DOHH2 (cell line): ENCODE measurements around the gene IBA57.

Source experiments
- CTCF ChIP-seq: fragments of 200-600 bp; sonication (generic); IDR thresholded peaks from one replicate; pipeline ENCODE4 v1.5.1; 2014; ENCODE audit warnings: antibody characterized with exemption, mild to moderate bottlenecking, low read depth, low read length; ENCODE audit not compliant: poor library complexity, severe bottlenecking
- EZH2phosphoT487 ChIP-seq: fragments of 200-600 bp; sonication (generic); IDR thresholded peaks from 2 replicates; pipeline ENCODE4 v1.6.1; 2017; ENCODE audit warnings: borderline replicate concordance, mild to moderate bottlenecking, antibody characterized with exemption, low read length, moderate library complexity, mixed read lengths

DNA sequence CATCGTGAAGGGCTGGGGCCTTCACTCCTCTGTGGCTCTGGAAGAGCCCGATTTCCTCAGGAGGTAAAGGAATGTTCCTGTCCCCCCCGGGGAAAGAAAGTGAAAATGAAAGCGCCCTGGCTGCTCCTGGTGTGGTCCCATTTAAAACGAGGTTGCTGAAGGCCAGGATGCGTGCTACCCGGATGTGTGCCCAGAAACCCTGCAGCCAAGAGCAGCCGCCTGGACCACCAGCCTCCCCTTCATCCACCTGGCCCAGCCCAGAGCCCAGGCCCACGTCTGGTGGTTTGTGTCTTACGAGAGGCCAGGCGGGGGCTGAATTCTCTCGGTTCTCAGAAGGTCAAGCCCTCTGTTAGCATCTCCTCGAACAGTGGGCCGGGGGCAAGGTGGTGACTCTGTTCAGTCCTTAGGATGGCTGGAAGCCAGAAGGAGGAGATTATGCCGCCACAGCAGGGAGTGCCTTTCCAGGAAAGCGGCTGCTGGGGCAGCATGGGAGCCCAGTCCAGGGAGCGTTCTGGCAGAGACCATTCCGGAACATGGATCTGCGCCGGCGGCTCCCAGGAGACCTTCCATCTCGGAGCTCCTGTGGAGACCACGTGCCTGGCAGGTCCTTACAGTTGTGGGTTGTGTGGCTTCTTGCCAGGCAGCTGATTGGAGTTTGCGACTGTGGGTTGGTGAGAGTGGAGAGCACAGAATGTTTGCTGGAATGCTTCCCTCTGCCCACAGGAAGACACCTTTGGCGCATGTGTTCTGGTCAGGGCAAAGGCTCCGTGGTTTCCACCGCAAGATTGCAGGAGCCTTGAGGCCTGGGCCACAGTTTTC lies 24.2 kb upstream of the IBA57 start:
- TF ChIP-seq EZH2phosphoT487 = no peak
- TF ChIP-seq CTCF = no peak
